ENCODE data around the gene GLI2. TPM values are rescaled to one million over a fixed set of nuclear protein-coding genes. Genes with fewer than 3 reads are reported as not detected.

Gene GLI2
- total and polyA plus RNA-seq, 7 experiments from 2014 or later, result 1.6 TPM; not detected in 6

DNA sequence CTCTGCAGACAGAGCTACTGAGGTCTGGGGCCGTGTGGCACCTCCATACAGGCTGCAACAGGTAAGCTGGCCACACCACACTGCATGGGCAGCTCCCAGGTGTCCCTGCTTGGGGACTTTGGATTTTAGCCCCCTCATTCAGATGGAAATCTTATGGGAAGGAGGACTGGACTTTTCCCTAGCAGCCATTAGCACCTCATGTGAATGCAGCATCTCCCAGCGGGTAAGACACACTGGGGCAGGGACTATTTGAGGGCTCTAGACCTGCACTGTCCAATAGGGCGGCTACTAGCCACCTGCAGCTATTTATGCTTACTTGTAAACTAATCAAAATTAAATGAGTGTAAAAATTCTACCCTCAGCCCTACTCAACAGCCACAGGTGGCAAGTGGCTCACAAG is 34.2 kb upstream of the GLI2 start:
- DNase-seq (no peak), ATAC-seq (no peak)
- Histone ChIP-seq H3K4me1 (ENCODE audit: control insufficient read depth in 2 of 2, insufficient read depth in 2 of 2, low read length in 2 of 2) (no peaks in the 10 kb centered on the region), H3K4me3 (ENCODE audit: low read length) (no peak overlapping the region), H3K27me3 (ENCODE audit: control insufficient read depth in 2 of 2, insufficient read depth in 2 of 2, low read length in 2 of 2) (no peaks in the 10 kb centered on the region), H3K9me3 (ENCODE audit: control insufficient read depth in 2 of 3, low read length in 3 of 3) (no peaks in the 10 kb centered on the region), H3K36me3 (ENCODE audit: control insufficient read depth in 2 of 3, insufficient read depth in 3 of 3, low read length in 3 of 3) (no peaks in the 10 kb centered on the region), H3K27ac (ENCODE audit: low read depth, low read length) (no peak overlapping the region)
- CTCF ChIA-PET, result no interaction called here
- H3K4me1 Mint-ChIP-seq, result no peaks in the 10 kb centered on the region
- intact Hi-C loops (cut with micrococcal nuclease), result no loop called here
- peaks cover 10 to 22% (median 15%) of the 10 kb centered on the region in 5 donors for H3K27me3 Mint-ChIP-seq
- no peaks in the 10 kb centered on the region for H3K9me3 Mint-ChIP-seq
- H3K27ac Mint-ChIP-seq, result no peak overlapping the region
- H3K36me3 Mint-ChIP-seq, result no peaks in the 10 kb centered on the region
- POLR2A ChIA-PET, result no interaction called here
- no peak overlapping the region for H3K4me3 Mint-ChIP-seq

DNA sequence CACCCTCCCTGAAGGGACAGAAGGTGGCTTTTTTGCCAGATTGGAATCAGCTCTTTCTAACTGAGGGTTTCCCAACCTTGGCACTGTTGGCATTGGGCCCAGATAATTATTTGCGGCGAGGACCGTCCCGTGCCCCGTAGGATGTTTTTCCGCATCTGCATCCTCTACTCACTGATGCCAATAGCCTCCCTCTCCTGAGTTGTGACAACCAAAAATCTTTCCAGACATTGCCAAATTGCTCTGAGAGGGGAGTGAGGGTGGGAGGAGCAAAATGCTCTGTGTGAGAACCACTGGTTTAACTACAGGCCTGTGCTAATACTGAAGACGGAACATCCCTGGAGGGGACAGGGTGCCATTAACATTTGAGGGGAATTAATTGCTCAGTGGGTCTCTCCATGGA is 33.6 kb upstream of the GLI2 start:
- H3K9me3 Mint-ChIP-seq, result no peaks in the 10 kb centered on the region
- Histone ChIP-seq H3K27me3 (ENCODE audit: control insufficient read depth in 2 of 2, insufficient read depth in 2 of 2, low read length in 2 of 2) (no peaks in the 10 kb centered on the region), H3K4me1 (ENCODE audit: control insufficient read depth in 2 of 2, insufficient read depth in 2 of 2, low read length in 2 of 2) (no peaks in the 10 kb centered on the region), H3K9me3 (ENCODE audit: control insufficient read depth in 2 of 3, low read length in 3 of 3) (no peaks in the 10 kb centered on the region), H3K4me3 (ENCODE audit: low read length) (no peak overlapping the region), H3K27ac (ENCODE audit: low read depth, low read length) (no peak overlapping the region), H3K36me3 (ENCODE audit: control insufficient read depth in 2 of 3, insufficient read depth in 3 of 3, low read length in 3 of 3) (no peaks in the 10 kb centered on the region)
- DNase-seq (no peak), ATAC-seq (no peak)
- H3K4me1 Mint-ChIP-seq, result no peaks in the 10 kb centered on the region
- ChIA-PET POLR2A (no interaction called here), CTCF (no interaction called here)
- H3K4me3 Mint-ChIP-seq, result no peak overlapping the region
- no peaks in the 10 kb centered on the region for H3K36me3 Mint-ChIP-seq
- peaks cover 5 to 19% (median 10%) of the 10 kb centered on the region in 5 donors for H3K27me3 Mint-ChIP-seq
- H3K27ac Mint-ChIP-seq, result no peak overlapping the region
- intact Hi-C loops (cut with micrococcal nuclease), result no loop called here

- DNase-seq (no peak), ATAC-seq (no peak)
- CTCF ChIA-PET, result no interaction called here
- intact Hi-C loops (cut with micrococcal nuclease), result no loop called here
- no peaks in the 10 kb centered on the region for H3K4me1 Mint-ChIP-seq
- no peaks in the 10 kb centered on the region for H3K4me1 ChIP-seq (ENCODE audit: control insufficient read depth in 2 of 2, insufficient read depth in 2 of 2, low read length in 2 of 2)
- H3K4me3 ChIP-seq (ENCODE audit: low read length), result no peak overlapping the region
- no peaks in the 10 kb centered on the region for H3K36me3 ChIP-seq (ENCODE audit: control insufficient read depth in 2 of 3, insufficient read depth in 3 of 3, low read length in 3 of 3)
- H3K36me3 Mint-ChIP-seq, result no peaks in the 10 kb centered on the region
- H3K27me3 ChIP-seq (ENCODE audit: control insufficient read depth in 2 of 2, insufficient read depth in 2 of 2, low read length in 2 of 2), result no peaks in the 10 kb centered on the region
- H3K27me3 Mint-ChIP-seq, result peaks cover 0 to 15% (median 11%) of the 10 kb centered on the region in 5 donors
- no peak overlapping the region for H3K4me3 Mint-ChIP-seq
- no peak overlapping the region for H3K27ac Mint-ChIP-seq
- H3K9me3 ChIP-seq (ENCODE audit: control insufficient read depth in 2 of 3, low read length in 3 of 3), result no peaks in the 10 kb centered on the region
- POLR2A ChIA-PET, result no interaction called here
- H3K9me3 Mint-ChIP-seq, result no peaks in the 10 kb centered on the region
- no peak overlapping the region for H3K27ac ChIP-seq (ENCODE audit: low read depth, low read length)
These were observed 32.9 kb upstream of the GLI2 start for GRCh38 chr2:120702801-120703200.

DNA sequence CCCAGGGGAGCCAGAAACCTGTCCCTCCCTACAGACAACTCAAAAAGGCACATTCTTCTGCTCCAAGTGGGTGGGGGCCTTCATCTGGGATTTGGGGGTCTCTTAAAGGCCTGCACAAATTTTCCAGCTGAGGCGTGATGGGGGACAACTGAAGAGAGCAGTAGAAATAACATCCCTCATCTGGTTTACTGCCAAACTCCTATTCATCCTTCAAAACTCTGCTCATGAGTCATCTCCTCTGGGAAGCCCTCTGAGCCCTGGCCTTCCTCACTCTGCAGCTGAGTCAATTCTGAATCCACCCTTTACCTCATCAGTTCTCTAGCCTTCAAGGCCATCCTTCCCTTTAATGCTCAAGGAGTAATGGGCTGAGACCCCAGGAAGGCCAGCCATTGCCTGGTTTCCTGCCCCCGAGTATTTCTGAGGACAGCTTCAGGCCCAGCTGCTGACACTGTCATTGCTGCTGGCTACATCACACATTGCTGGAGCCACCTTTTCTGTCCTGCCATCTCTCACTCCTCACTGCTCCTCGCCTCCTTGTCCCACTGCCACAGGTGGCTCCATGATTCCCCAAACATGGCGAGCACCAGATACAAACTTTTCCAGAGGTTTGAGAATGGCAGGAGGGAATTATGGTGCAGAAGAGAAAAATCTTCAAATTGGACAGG is 32.2 kb upstream of the GLI2 start:
- DNase-seq (no peak), ATAC-seq (no peak)
- no peaks in the 10 kb centered on the region for H3K9me3 Mint-ChIP-seq
- Histone ChIP-seq H3K36me3 (ENCODE audit: control insufficient read depth in 2 of 3, insufficient read depth in 3 of 3, low read length in 3 of 3) (no peaks in the 10 kb centered on the region), H3K4me1 (ENCODE audit: control insufficient read depth in 2 of 2, insufficient read depth in 2 of 2, low read length in 2 of 2) (no peaks in the 10 kb centered on the region), H3K27me3 (ENCODE audit: control insufficient read depth in 2 of 2, insufficient read depth in 2 of 2, low read length in 2 of 2) (no peaks in the 10 kb centered on the region), H3K4me3 (ENCODE audit: low read length) (no peak overlapping the region), H3K9me3 (ENCODE audit: control insufficient read depth in 2 of 3, low read length in 3 of 3) (no peaks in the 10 kb centered on the region), H3K27ac (ENCODE audit: low read depth, low read length) (no peak overlapping the region)
- H3K36me3 Mint-ChIP-seq, result no peaks in the 10 kb centered on the region
- no peak overlapping the region for H3K27ac Mint-ChIP-seq
- POLR2A ChIA-PET, result no interaction called here
- intact Hi-C loops (cut with micrococcal nuclease), result no loop called here
- peaks cover 0 to 14% (median 11%) of the 10 kb centered on the region in 5 donors for H3K27me3 Mint-ChIP-seq
- CTCF ChIA-PET, result no interaction called here
- no peak overlapping the region for H3K4me3 Mint-ChIP-seq
- H3K4me1 Mint-ChIP-seq, result no peaks in the 10 kb centered on the region

GRCh38 chr2:120704696-120705095 is 31.0 kb upstream of the GLI2 start:
- Histone ChIP-seq H3K4me3 (ENCODE audit: low read length) (no peak overlapping the region), H3K27ac (ENCODE audit: low read depth, low read length) (no peak overlapping the region), H3K36me3 (ENCODE audit: control insufficient read depth in 2 of 3, insufficient read depth in 3 of 3, low read length in 3 of 3) (no peaks in the 10 kb centered on the region), H3K27me3 (ENCODE audit: control insufficient read depth in 2 of 2, insufficient read depth in 2 of 2, low read length in 2 of 2) (no peaks in the 10 kb centered on the region), H3K4me1 (ENCODE audit: control insufficient read depth in 2 of 2, insufficient read depth in 2 of 2, low read length in 2 of 2) (no peaks in the 10 kb centered on the region), H3K9me3 (ENCODE audit: control insufficient read depth in 2 of 3, low read length in 3 of 3) (no peaks in the 10 kb centered on the region)
- no peaks in the 10 kb centered on the region for H3K4me1 Mint-ChIP-seq
- POLR2A ChIA-PET, result no interaction called here
- intact Hi-C loops (cut with micrococcal nuclease), result no loop called here
- ATAC-seq (no peak), DNase-seq (no peak)
- CTCF ChIA-PET, result interaction anchor here (0.7 kb wide), 1 partner anchor 10 kb away, joined by 3 read pairs; no protein-coding TSS in a partner anchor
- H3K27ac Mint-ChIP-seq, result no peak overlapping the region
- H3K36me3 Mint-ChIP-seq, result no peaks in the 10 kb centered on the region
- H3K9me3 Mint-ChIP-seq, result no peaks in the 10 kb centered on the region
- no peak overlapping the region for H3K4me3 Mint-ChIP-seq
- peaks cover 0 to 21% (median 12%) of the 10 kb centered on the region in 5 donors for H3K27me3 Mint-ChIP-seq

DNA sequence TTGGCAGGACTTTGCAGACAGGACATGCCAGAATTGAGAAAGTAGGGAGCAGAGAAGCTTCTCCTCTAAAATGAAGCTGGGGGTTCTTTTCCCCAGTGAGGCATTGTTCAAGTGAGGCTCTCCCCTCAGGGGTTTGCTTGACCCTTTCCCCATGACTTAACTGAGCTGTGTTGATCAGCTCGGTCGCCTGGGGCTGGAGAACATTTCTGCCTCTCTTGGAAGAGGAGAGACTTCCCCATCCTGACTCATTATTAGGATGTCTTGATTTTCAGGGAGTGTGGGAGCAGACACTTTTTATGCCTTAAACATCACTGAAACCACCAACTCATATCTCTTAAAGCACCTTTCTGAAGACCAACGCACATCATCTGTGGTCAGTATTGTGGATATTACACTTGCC is 27.9 kb upstream of the GLI2 start:
- Histone ChIP-seq H3K36me3 (ENCODE audit: control insufficient read depth in 2 of 3, insufficient read depth in 3 of 3, low read length in 3 of 3) (no peaks in the 10 kb centered on the region), H3K9me3 (ENCODE audit: control insufficient read depth in 2 of 3, low read length in 3 of 3) (no peaks in the 10 kb centered on the region), H3K4me3 (ENCODE audit: low read length) (no peak overlapping the region), H3K27me3 (ENCODE audit: control insufficient read depth in 2 of 2, insufficient read depth in 2 of 2, low read length in 2 of 2) (no peaks in the 10 kb centered on the region), H3K27ac (ENCODE audit: low read depth, low read length) (no peak overlapping the region), H3K4me1 (ENCODE audit: control insufficient read depth in 2 of 2, insufficient read depth in 2 of 2, low read length in 2 of 2) (no peaks in the 10 kb centered on the region)
- no peaks in the 10 kb centered on the region for H3K9me3 Mint-ChIP-seq
- POLR2A ChIA-PET, result no interaction called here
- no peaks in the 10 kb centered on the region for H3K36me3 Mint-ChIP-seq
- DNase-seq (no peak), ATAC-seq (no peak)
- no peak overlapping the region for H3K27ac Mint-ChIP-seq
- H3K27me3 Mint-ChIP-seq, result peaks cover 0 to 21% (median 14%) of the 10 kb centered on the region in 5 donors
- CTCF ChIA-PET, result no interaction called here
- intact Hi-C loops (cut with micrococcal nuclease), result no loop called here
- H3K4me1 Mint-ChIP-seq, result peaks cover 0 to 7% (median 0%) of the 10 kb centered on the region in 7 donors
- no peak overlapping the region for H3K4me3 Mint-ChIP-seq

GRCh38 chr2:120708944-120709607 is 26.6 kb upstream of the GLI2 start:
- Histone ChIP-seq H3K4me1 (ENCODE audit: control insufficient read depth in 2 of 2, insufficient read depth in 2 of 2, low read length in 2 of 2) (no peaks in the 10 kb centered on the region), H3K27me3 (ENCODE audit: control insufficient read depth in 2 of 2, insufficient read depth in 2 of 2, low read length in 2 of 2) (no peaks in the 10 kb centered on the region), H3K36me3 (ENCODE audit: control insufficient read depth in 2 of 3, insufficient read depth in 3 of 3, low read length in 3 of 3) (no peaks in the 10 kb centered on the region), H3K4me3 (ENCODE audit: low read length) (no peak overlapping the region), H3K9me3 (ENCODE audit: control insufficient read depth in 2 of 3, low read length in 3 of 3) (no peaks in the 10 kb centered on the region), H3K27ac (ENCODE audit: low read depth, low read length) (no peak overlapping the region)
- ChIA-PET CTCF (no interaction called here), POLR2A (no interaction called here)
- ATAC-seq (no peak), DNase-seq (no peak)
- Mint-ChIP-seq H3K9me3 (no peaks in the 10 kb centered on the region), H3K27ac (no peak overlapping the region), H3K4me3 (no peak overlapping the region), H3K4me1 (peaks cover 0 to 7% (median 0%) of the 10 kb centered on the region in 7 donors), H3K27me3 (peaks cover 0 to 20% (median 14%) of the 10 kb centered on the region in 5 donors), H3K36me3 (no peaks in the 10 kb centered on the region)
- intact Hi-C loops (cut with micrococcal nuclease), result no loop called here

All from naive thymus-derived CD4-positive, alpha-beta T cell (primary cell).